ENCODE measurements around the gene MAP2K5.

GRCh38 chr15:67818464-67818863, 276.0 kb downstream of the MAP2K5 start:
- TF ChIP-seq EP300 (IDR thresholded peaks at IDR 0.05), result no peak
- no peak for TF ChIP-seq CTCF (IDR thresholded peaks at IDR 0.05)
- no peak for TF ChIP-seq POLR2A (IDR thresholded peaks at IDR 0.05)
- no peak for TF ChIP-seq POLR2AphosphoS5 (IDR thresholded peaks at IDR 0.05)
